GM19239 (cell line): ENCODE results near the gene LYPD4.

Source experiments
- DNase-seq: peaks from one replicate; pipeline ENCODE4 v3.0.0; 2011; ENCODE audit warnings: low spot score; ENCODE audit not compliant: insufficient read length
- FAIRE-seq: peaks from 2 replicates; lab custom pipeline; 2011; peaks lifted over from hg19 to GRCh38; lab: Jason Lieb, UNC

The LYPD4 gene

GRCh38 chr19:41844601-41845000 is at the start of gene LYPD4:
Gene LYPD4, minus strand, starts transcription at chr19:41844683. Its CDS starts 5,398 bp downstream, at chr19:41839285.
- no peak for FAIRE-seq
- DNase-seq: no peak

- no peak for DNase-seq
- no peak for FAIRE-seq
Measured at GRCh38 chr19:41893899-41894298, 49.4 kb upstream of the LYPD4 start.

GRCh38 chr19:41892173-41892902 is 47.9 kb upstream of the LYPD4 start:
- FAIRE-seq (no peak), DNase-seq (no peak)

- no peak for DNase-seq
- no peak for FAIRE-seq
Measured at GRCh38 chr19:41890936-41891335, 46.5 kb upstream of the LYPD4 start.

GRCh38 chr19:41889896-41890295 is 45.4 kb upstream of the LYPD4 start:
- FAIRE-seq (no peak), DNase-seq (no peak)

GRCh38 chr19:41888926-41889325 is 44.4 kb upstream of the LYPD4 start:
- DNase-seq: no peak
- no peak for FAIRE-seq

- DNase-seq (no peak), FAIRE-seq (peak; percentile 37)
Measured at GRCh38 chr19:41887711-41888382, 43.4 kb upstream of the LYPD4 start.

- DNase-seq (no peak), FAIRE-seq (peak; percentile 92)
Measured at GRCh38 chr19:41886761-41887710, 42.6 kb upstream of the LYPD4 start.

GRCh38 chr19:41883821-41884733 is 39.6 kb upstream of the LYPD4 start:
- DNase-seq: peak; percentile 94
- FAIRE-seq: peak; percentile 96

GRCh38 chr19:41883463-41883820 is 39.0 kb upstream of the LYPD4 start:
- DNase-seq (no peak), FAIRE-seq (no peak)

- peak; percentile 82 for FAIRE-seq
- no peak for DNase-seq
Measured at GRCh38 chr19:41882568-41883462, 38.3 kb upstream of the LYPD4 start, which contains the start of gene ARHGEF1. Gene ARHGEF1, plus strand, starts transcription at chr19:41883184. Its CDS starts 4,899 bp downstream, at chr19:41888083.

- DNase-seq: no peak
- FAIRE-seq: no peak
Measured at GRCh38 chr19:41880329-41880708, 35.8 kb upstream of the LYPD4 start.

- FAIRE-seq (no peak), DNase-seq (no peak)
Measured at GRCh38 chr19:41879670-41880328, 35.3 kb upstream of the LYPD4 start.

GRCh38 chr19:41879080-41879479 is 34.6 kb upstream of the LYPD4 start:
- FAIRE-seq (no peak), DNase-seq (no peak)

- no peak for DNase-seq
- FAIRE-seq: no peak
Measured at GRCh38 chr19:41877916-41878905, 33.7 kb upstream of the LYPD4 start.

GRCh38 chr19:41876847-41877832 is 32.7 kb upstream of the LYPD4 start, which contains the start of gene CD79A:
Gene CD79A, plus strand, starts transcription at chr19:41877279. Its CDS starts 26 bp downstream, at chr19:41877305.
- peak; percentile 75 for DNase-seq
- peak; percentile 99 for FAIRE-seq
